HG03354 (cell line): ENCODE data around the gene MAGEL2.
"Not testable (repeated sequence)": the region's sequence is repeated elsewhere in the genome, so short reads cannot be mapped to it uniquely, and the experiment has no call there.

ENCODE experiments used
- ATAC-seq: cut with Tn5 transposase; IDR thresholded peaks from one replicate; pipeline ENCODE4 v1.9.1; 2021; ENCODE audit warnings: mild to moderate bottlenecking; ENCODE audit not compliant: unreplicated experiment, poor library complexity, severe bottlenecking

The MAGEL2 gene

GRCh38 chr15:23628612-23629233 is 18.9 kb downstream of the MAGEL2 start:
- ATAC-seq: no peak

- ATAC-seq: no peak
Observed at GRCh38 chr15:23616536-23616935, 31.1 kb downstream of the MAGEL2 start.

DNA sequence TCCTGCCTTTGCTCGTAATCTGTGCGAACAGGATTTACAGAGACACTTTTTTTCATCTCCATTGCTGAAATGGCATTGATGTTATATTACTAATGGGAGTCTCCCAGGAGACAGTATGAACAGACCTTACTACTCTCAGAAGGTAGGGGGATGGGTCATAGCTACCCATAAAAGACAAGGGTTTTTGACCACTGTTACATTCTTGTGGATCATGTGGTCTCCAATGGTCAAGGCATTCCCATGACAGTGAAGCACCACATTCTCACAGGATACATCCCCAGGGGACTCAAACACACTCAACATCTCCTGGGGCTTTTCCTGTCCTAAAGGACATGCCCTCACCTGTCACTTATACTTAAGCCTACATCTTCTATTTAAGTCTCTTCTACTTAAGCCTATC is 41.4 kb downstream of the MAGEL2 start:
- ATAC-seq: no peak

DNA sequence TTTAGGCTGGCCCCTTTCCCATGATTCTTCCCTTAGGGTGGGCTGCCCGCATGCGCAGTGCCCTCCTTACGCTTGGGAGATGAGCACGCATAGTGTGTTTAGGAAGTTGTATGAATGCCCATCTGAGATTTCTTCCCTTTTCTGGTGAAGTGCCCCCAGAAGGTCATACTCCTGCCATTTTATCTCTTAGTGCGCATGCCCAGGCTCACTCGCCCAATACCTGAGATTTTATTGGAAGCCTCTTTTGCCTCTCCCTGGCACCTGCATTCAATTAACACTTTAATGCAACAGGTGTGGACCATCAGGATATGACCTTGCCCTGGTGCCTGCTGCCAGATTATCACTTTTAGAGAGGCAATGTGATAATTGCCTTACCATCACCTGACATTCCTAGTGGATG is 45.5 kb downstream of the MAGEL2 start:
- no peak for ATAC-seq

- ATAC-seq: no peak
Observed at GRCh38 chr15:23599053-23599452, 48.6 kb downstream of the MAGEL2 start.

GRCh38 chr15:23597278-23597677 is 50.4 kb downstream of the MAGEL2 start:
- ATAC-seq: not testable (repeated sequence)

GRCh38 chr15:23596736-23597135 is 50.9 kb downstream of the MAGEL2 start:
- no peak for ATAC-seq

DNA sequence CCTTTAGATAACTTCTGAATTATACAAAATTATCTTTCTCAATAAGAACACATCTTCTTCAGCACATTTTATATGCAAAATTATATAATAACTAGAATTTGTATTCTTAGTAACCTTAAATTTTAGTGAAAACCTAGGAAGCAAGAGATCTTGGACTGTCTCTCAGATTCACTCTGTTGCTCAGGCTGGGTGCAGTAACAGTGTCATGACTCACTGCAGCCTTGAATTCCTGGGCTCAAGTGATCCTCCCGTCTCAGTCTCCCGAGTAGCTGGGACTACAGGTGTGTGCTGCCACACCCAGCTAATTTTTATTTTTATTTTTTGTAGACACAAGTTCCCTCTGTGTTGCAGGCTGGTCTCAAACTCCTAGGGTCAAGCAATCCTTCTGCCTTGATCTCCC is 52.3 kb downstream of the MAGEL2 start:
- ATAC-seq: no peak

GRCh38 chr15:23594252-23594770 is 53.4 kb downstream of the MAGEL2 start:
- no peak for ATAC-seq
